H1 (cell line): ENCODE measurements around the gene RNF5. TPM values are rescaled to one million over a fixed set of nuclear protein-coding genes. Genes with fewer than 3 reads are reported as not detected.
"Not testable (repeated sequence)": the region's sequence is repeated elsewhere in the genome, so short reads cannot be mapped to it uniquely, and the experiment has no call there.

Source experiments
- CTCF ChIA-PET: fragments of 300-600 bp; sonication (Branson Sonifier 250); formaldehyde crosslinking; loops from one replicate; lab custom pipeline; 2021; ENCODE audit not compliant: partially characterized antibody; lab: Charles Lee
- POLR2A ChIA-PET: fragments of 300-600 bp; sonication (Branson Sonifier 250); formaldehyde crosslinking; loops from one replicate; lab custom pipeline; 2021; ENCODE audit warnings: inconsistent platforms; ENCODE audit not compliant: partially characterized antibody; lab: Charles Lee
- DNase-seq, 2 experiments: peaks; one replicate each; pipeline versions ENCODE4 v3.0.0 to v3.0.0-alpha.2; 2010 to 2022; ENCODE audit warnings: low spot score in 2 of 2, low read depth in 1 of 2, mixed read lengths in 1 of 2
- FAIRE-seq: peaks from 2 replicates; lab custom pipeline; 2011; peaks lifted over from hg19 to GRCh38; lab: Jason Lieb, UNC
- H2AFZ ChIP-seq: 2 replicates; pipeline ENCODE4 v1.8.1; 2012; ENCODE audit warnings: low read length, inconsistent platforms
- H2AK5ac ChIP-seq: 2 replicates; pipeline ENCODE4 v1.6.1; 2013; ENCODE audit warnings: low read depth, low read length
- H2BK120ac ChIP-seq: replicated peaks from 2 replicates; pipeline ENCODE3; 2013; ENCODE audit warnings: low read depth, low read length, inconsistent platforms
- H2BK12ac ChIP-seq: 2 replicates; pipeline ENCODE4 v1.6.1; 2013; ENCODE audit warnings: low read depth, low read length
- H2BK15ac ChIP-seq: 2 replicates; pipeline ENCODE4 v1.6.1; 2013; ENCODE audit warnings: low read length
- H2BK20ac ChIP-seq: 2 replicates; pipeline ENCODE4 v1.6.1; 2013; ENCODE audit warnings: low read length
- H2BK5ac ChIP-seq: 2 replicates; pipeline ENCODE4 v1.6.1; 2013; ENCODE audit warnings: low read depth, low read length
- H3K14ac ChIP-seq: 2 replicates; pipeline ENCODE4 v1.6.1; 2013; ENCODE audit warnings: inconsistent platforms; ENCODE audit not compliant: insufficient read length
- H3K18ac ChIP-seq: 2 replicates; pipeline ENCODE4 v1.6.1; 2013; ENCODE audit warnings: low read length; ENCODE audit errors: extremely low read depth
- H3K23ac ChIP-seq: 2 replicates; pipeline ENCODE4 v1.6.1; 2013; ENCODE audit warnings: inconsistent platforms; ENCODE audit not compliant: insufficient read length
- H3K23me2 ChIP-seq: 2 replicates; pipeline ENCODE4 v1.6.1; 2013; ENCODE audit warnings: low read depth, low read length
- H3K27ac ChIP-seq: 2 replicates; pipeline ENCODE4 v1.6.1; 2011; ENCODE audit warnings: low read depth, low read length, inconsistent platforms
- H3K27me3 ChIP-seq, 4 experiments: replicated peaks in 1 of 4; 1 replicate in 1 of 4; 2 replicates in 3 of 4; pipeline versions ENCODE4 v1.6.1 to v1.8.1; 2011 to 2013; ENCODE audit warnings: low read length in 3 of 4, mild to moderate bottlenecking in 3 of 4, inconsistent platforms in 2 of 4, mixed read lengths in 2 of 4, moderate library complexity in 1 of 4; ENCODE audit not compliant: control insufficient read depth in 3 of 4, insufficient read depth in 3 of 4; ENCODE audit errors: extremely low read depth in 1 of 4
- H3K36me3 ChIP-seq, 4 experiments: 2 replicates each; pipeline versions ENCODE4 v1.6.1 to v1.8.1; 2011 to 2013; ENCODE audit warnings: mild to moderate bottlenecking in 4 of 4, low read length in 3 of 4, moderate library complexity in 2 of 4, control low read depth in 1 of 4, inconsistent platforms in 1 of 4; ENCODE audit not compliant: insufficient read depth in 4 of 4, control insufficient read depth in 2 of 4
- H3K4ac ChIP-seq: replicated peaks from 2 replicates; pipeline ENCODE3; 2013; ENCODE audit warnings: low read length, low read depth, mixed read lengths, inconsistent platforms; ENCODE audit not compliant: insufficient read length
- H3K4me1 ChIP-seq, 4 experiments: replicated peaks in 1 of 4; 1 replicate in 1 of 4; 2 replicates in 3 of 4; pipeline versions ENCODE4 v1.6.1 to v1.8.1; 2011 to 2013; ENCODE audit warnings: low read length in 3 of 4, inconsistent platforms in 2 of 4, mixed read lengths in 1 of 4; ENCODE audit not compliant: insufficient read depth in 4 of 4, control insufficient read depth in 3 of 4
- H3K4me2 ChIP-seq, 2 experiments: 2 replicates each; pipeline versions ENCODE4 v1.6.1 to v1.8.1; 2011 to 2013; ENCODE audit warnings: low read depth in 2 of 2, low read length in 2 of 2, control low read depth in 1 of 2, inconsistent platforms in 1 of 2, mild to moderate bottlenecking in 1 of 2; ENCODE audit not compliant: insufficient read depth in 1 of 2
- H3K4me3 ChIP-seq, 4 experiments: fragments of 200-600, 300-600 bp in 1 of 4; sonication (generic), shearing (Covaris generic), sonication (Bioruptor Twin) in 1 of 4; 2 replicates each; pipeline versions ENCODE4 v1.5.1 to v1.8.1; 2011 to 2016; ENCODE audit warnings: low read length in 4 of 4, low read depth in 3 of 4, control low read depth in 2 of 4, inconsistent platforms in 2 of 4, mild to moderate bottlenecking in 2 of 4, mixed read lengths in 1 of 4, moderate library complexity in 1 of 4; ENCODE audit not compliant: insufficient read depth in 2 of 4; ENCODE audit errors: extremely low read depth in 1 of 4
- H3K56ac ChIP-seq: replicated peaks from 2 replicates; pipeline ENCODE3; 2013; ENCODE audit warnings: low read depth, mild to moderate bottlenecking, mixed read lengths, low read length, inconsistent platforms; ENCODE audit not compliant: insufficient read length
- H3K79me1 ChIP-seq: 2 replicates; pipeline ENCODE4 v1.6.1; 2013; ENCODE audit warnings: low read depth, low read length, control low read depth
- H3K79me2 ChIP-seq, 2 experiments: 2 replicates each; pipeline versions ENCODE4 v1.6.1 to v1.8.1; 2012 to 2013; ENCODE audit warnings: low read length in 2 of 2, mild to moderate bottlenecking in 2 of 2, inconsistent platforms in 1 of 2; ENCODE audit not compliant: insufficient read depth in 2 of 2, control insufficient read depth in 1 of 2
- H3K9ac ChIP-seq, 4 experiments: replicated peaks in 1 of 4; 1 replicate in 1 of 4; 2 replicates in 3 of 4; pipeline versions ENCODE4 v1.6.1 to v1.8.1; 2011 to 2013; ENCODE audit warnings: low read depth in 3 of 4, low read length in 3 of 4, control low read depth in 2 of 4, mild to moderate bottlenecking in 2 of 4, moderate library complexity in 2 of 4, inconsistent platforms in 1 of 4; ENCODE audit errors: extremely low read depth in 1 of 4
- H3K9me3 ChIP-seq, 2 experiments: 2 replicates each; pipeline versions ENCODE4 v1.6.1 to v1.8.1; 2012 to 2013; ENCODE audit warnings: mild to moderate bottlenecking in 2 of 2, moderate library complexity in 2 of 2, control low read depth in 1 of 2, inconsistent platforms in 1 of 2, low read depth in 1 of 2, low read length in 1 of 2, mixed read lengths in 1 of 2; ENCODE audit not compliant: insufficient read depth in 2 of 2
- H4K20me1 ChIP-seq, 2 experiments: replicated peaks in 1 of 2; 2 replicates each; pipeline versions ENCODE3 to v1.8.1; 2011 to 2013; ENCODE audit warnings: inconsistent platforms in 2 of 2, low read length in 2 of 2, mild to moderate bottlenecking in 1 of 2; ENCODE audit not compliant: insufficient read depth in 2 of 2, control insufficient read depth in 1 of 2
- H4K5ac ChIP-seq: 2 replicates; pipeline ENCODE4 v1.6.1; 2013; ENCODE audit warnings: low read length, low read depth, mixed read lengths, inconsistent platforms; ENCODE audit not compliant: insufficient read length
- H4K8ac ChIP-seq: 2 replicates; pipeline ENCODE4 v1.8.0; 2013; ENCODE audit warnings: mild to moderate bottlenecking, moderate library complexity, low read length, inconsistent platforms; ENCODE audit not compliant: insufficient read depth; ENCODE audit errors: extremely low read depth
- H4K91ac ChIP-seq: replicated peaks from 2 replicates; pipeline ENCODE3; 2013; ENCODE audit warnings: low read length, mixed read lengths, inconsistent platforms; ENCODE audit not compliant: insufficient read length
- BRCA1 ChIP-seq: IDR thresholded peaks from 2 replicates; pipeline ENCODE4 v1.6.1; 2012; ENCODE audit warnings: low read depth, low read length, improper control_type of control experiment
- CBX8 ChIP-seq: fragments of 300-800, 300-1000 bp; sonication (generic); IDR thresholded peaks from 2 replicates; pipeline ENCODE4 v1.7.1; 2016; ENCODE audit warnings: low read depth, low read length, borderline replicate concordance
- CEBPB ChIP-seq: IDR thresholded peaks from 2 replicates; pipeline ENCODE4 v1.6.1; 2012; ENCODE audit warnings: low read depth, low read length
- KDM4A ChIP-seq: IDR thresholded peaks from one replicate; pipeline ENCODE4 v1.7.1; 2012; ENCODE audit warnings: low read depth, mild to moderate bottlenecking, moderate library complexity, low read length, inconsistent platforms; ENCODE audit not compliant: severe bottlenecking
- POLR2A ChIP-seq, 2 experiments: IDR thresholded peaks; 1 replicate in 1 of 2; 2 replicates in 1 of 2; pipeline ENCODE4 v1.6.1; 2011; ENCODE audit warnings: low read depth in 2 of 2, low read length in 2 of 2, mild to moderate bottlenecking in 2 of 2; ENCODE audit errors: control extremely low read depth in 1 of 2
- SIRT6 ChIP-seq: IDR thresholded peaks from one replicate; pipeline ENCODE4 v1.7.1; 2012; ENCODE audit warnings: low read length, inconsistent platforms
- ZNF274 ChIP-seq: IDR thresholded peaks from 2 replicates; pipeline ENCODE4 v1.7.0; 2012; ENCODE audit warnings: low read length, borderline replicate concordance; ENCODE audit errors: extremely low read depth
- WGBS, 2 experiments: shearing (Covaris generic) in 1 of 2; methylation state at CpG; one replicate each; pipeline versions ENCODE4 v1.1.6 to v1.1.7; 2013 to 2015; ENCODE audit warnings: low lambda C conversion rate in 2 of 2, mixed read lengths in 2 of 2, inconsistent platforms in 1 of 2, low coverage in 1 of 2, missing lambda C conversion rate in 1 of 2; ENCODE audit not compliant: insufficient replicate concordance in 2 of 2, insufficient coverage in 1 of 2, insufficient read length in 1 of 2; ENCODE audit errors: extremely low coverage in 1 of 2, missing lambda C conversion rate in 1 of 2; 5-methylcytosine and 5-hydroxymethylcytosine counted together
- polyA plus RNA-seq, 7 experiments: library from polyadenylated mRNA; depleted of rRNA in 3 of 7; stranded (reverse) in 5 of 7; unstranded in 2 of 7; fragments of >200 nt in 5 of 7; fragments of 200-250 nt in 2 of 7; gene quantifications; 1 replicate in 5 of 7; 2 replicates in 1 of 7; 4 replicates in 1 of 7; pipeline versions ENCODE4 v1.2.1 to v1.2.3, GENCODE V29; 2011 to 2013; ENCODE audit warnings: missing spikeins in 2 of 7, mixed read lengths in 2 of 7
- total RNA-seq: library from RNA; stranded (reverse); fragmentation: NEBNext Ultra II Directional; extraction: Animal tissue kit (Norgen Biotek cat#: 25700); gene quantifications from 2 replicates; pipeline ENCODE4 v1.2.1, GENCODE V29; 2021
- TF ChIP-seq, protein P1 (sequence below): IDR thresholded peaks from 2 replicates; pipeline ENCODE4 v1.6.1; 2012; ENCODE audit warnings: low read length, inconsistent platforms

Gene RNF5
- total and polyA plus RNA-seq, 2 of the 8 experiments (the other 6 are each of a cell fraction or from before 2014, with no cell fraction given), result 90.0 to 158 TPM

DNA sequence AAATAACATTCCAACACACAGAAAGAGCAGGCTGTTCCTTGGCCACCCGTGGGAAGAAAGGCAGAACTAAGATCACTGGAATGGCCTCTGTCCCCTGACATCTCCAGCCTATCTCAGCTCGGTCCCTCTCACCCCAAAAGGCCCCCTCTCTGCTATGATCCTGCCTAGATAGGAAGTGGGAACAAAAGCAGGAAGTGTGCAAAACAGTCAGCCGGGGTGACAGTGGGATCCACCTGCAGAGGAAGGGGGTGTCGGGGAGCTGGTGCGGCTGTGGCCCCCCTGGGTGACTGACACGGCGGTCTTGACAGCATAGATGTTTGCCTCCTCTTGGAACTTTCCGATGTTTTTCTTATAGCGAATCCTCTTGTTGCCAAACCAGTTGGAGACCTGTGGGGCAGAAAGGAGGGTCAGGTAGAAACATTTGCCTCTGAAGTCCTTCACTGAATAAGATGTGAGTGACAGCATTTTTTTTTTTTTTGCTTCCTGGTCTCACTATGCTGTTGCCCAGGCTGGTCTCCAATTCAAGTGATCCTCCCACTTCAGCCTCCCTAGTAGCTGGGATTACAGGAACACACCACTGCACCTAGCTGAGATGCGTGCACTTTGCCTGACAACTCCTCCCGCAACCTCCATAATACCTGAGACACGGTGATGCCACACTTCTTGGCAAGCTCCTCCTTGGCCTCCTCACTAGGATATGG lies 9.0 kb downstream of the RNF5 start (continued):
- TF ChIP-seq, protein P1, sequence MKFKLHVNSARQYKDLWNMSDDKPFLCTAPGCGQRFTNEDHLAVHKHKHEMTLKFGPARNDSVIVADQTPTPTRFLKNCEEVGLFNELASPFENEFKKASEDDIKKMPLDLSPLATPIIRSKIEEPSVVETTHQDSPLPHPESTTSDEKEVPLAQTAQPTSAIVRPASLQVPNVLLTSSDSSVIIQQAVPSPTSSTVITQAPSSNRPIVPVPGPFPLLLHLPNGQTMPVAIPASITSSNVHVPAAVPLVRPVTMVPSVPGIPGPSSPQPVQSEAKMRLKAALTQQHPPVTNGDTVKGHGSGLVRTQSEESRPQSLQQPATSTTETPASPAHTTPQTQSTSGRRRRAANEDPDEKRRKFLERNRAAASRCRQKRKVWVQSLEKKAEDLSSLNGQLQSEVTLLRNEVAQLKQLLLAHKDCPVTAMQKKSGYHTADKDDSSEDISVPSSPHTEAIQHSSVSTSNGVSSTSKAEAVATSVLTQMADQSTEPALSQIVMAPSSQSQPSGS, result no peak
- TF ChIP-seq BRCA1 (no peak), KDM4A (no peak), SIRT6 (no peak), POLR2A (IDR thresholded peaks at IDR 0.05; ENCODE audit: control extremely low read depth in 1 of 2, low read depth in 2 of 2, low read length in 2 of 2) (no peak), ZNF274 (no peak), CEBPB (no peak), CBX8 (no peak)

DNA sequence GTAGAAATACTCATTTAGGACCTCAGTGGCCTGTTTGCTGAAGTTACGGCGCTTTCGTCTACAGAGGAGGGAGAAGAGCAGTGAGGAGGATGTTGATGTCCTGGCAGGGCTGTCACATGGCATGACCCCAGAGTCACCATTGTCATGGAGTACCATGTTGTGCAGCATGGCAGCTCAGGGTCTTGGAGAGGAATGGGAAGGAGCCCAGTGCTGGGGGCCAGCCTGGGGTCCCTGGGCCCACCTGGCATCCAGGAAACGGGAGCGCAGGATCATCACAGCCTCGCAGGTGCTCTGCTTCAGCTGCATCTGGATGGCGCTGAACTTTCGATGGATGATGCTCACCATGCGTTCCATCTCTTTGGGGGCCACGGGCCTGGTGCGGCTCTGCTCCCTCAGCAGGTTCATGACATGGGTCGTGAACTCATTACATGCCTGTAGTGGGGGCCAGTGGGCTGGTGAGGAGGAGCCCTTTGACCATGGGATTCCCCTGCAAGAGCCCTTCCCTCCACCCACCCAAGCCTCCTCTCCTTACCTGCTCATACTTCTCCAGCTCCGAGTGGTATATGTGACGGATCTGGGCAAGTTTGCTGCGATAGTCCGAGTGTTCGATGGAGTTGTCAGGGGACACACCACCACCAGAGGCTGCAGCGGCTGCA lies 9.6 kb downstream of the RNF5 start:
- 91% methylated on average over 13 of the region's 18 CpGs; no CpG with 5 or more reads in 1 of the 2 experiments for WGBS, 2 experiments
- H3K9ac ChIP-seq, H3K27me3 ChIP-seq: not testable (repeated sequence)

More for the DNA sequence above, 9.6 kb downstream of the RNF5 start:
- Histone ChIP-seq H3K4me3 (0 out of 8 replicates have a peak overlapping the region, but pooled peaks of 1 of the 4 experiments have one; percentile 30), H3K4me2 (peak overlapping the region in 1 of 2 experiments; percentile 90; a peak in 2 of 4 replicates), H3K79me2 (peaks cover 0 to 13% of the 10 kb centered on the region in 2 experiments; a peak in 2 of 4 replicates), H3K4me1 (peaks cover 0 to 26% (median 16%) of the 10 kb centered on the region in 4 experiments; a peak in 6 of 7 replicates), H3K36me3 (peaks cover 4 to 21% (median 19%) of the 10 kb centered on the region in 4 experiments; a peak in 7 of 8 replicates)
- H4K8ac ChIP-seq, H3K79me1 ChIP-seq, H2BK5ac ChIP-seq, H3K4ac ChIP-seq, FAIRE-seq, H3K56ac ChIP-seq, H3K23me2 ChIP-seq, H2AK5ac ChIP-seq, H2BK12ac ChIP-seq, DNase-seq, H3K9me3 ChIP-seq, H4K20me1 ChIP-seq, H3K23ac ChIP-seq, H2AFZ ChIP-seq, H3K27ac ChIP-seq, H3K14ac ChIP-seq, H2BK15ac ChIP-seq, H3K18ac ChIP-seq, H2BK20ac ChIP-seq, H4K5ac ChIP-seq, H2BK120ac ChIP-seq, H4K91ac ChIP-seq: not testable (repeated sequence)
- CTCF ChIA-PET, result interaction anchor here (1.1 to 3.2 kb wide), 6 partner anchors 11 to 70 kb away, joined by 4 to 13 read pairs (median 6); partner anchors contain the start of genes AGPAT1 and PRRT1
- POLR2A ChIA-PET, result interaction anchor here (1.2 to 13.3 kb wide), 6 partner anchors 8 to 58 kb away, joined by 3 to 194 read pairs (median 4); partner anchors contain the start of genes AGPAT1, FKBPL, PRRT1 and RNF5
